K562 (cell line): Measurements from ENCODE around the gene PEX6. TPM values are rescaled to one million over a fixed set of nuclear protein-coding genes. Genes with fewer than 3 reads are reported as not detected.

ENCODE experiments used
- ATAC-seq: fragments of 200-7000 bp; cut with Tn5 transposase; 3 replicates; pipeline ENCODE4 v1.9.1; 2020; ENCODE audit warnings: moderate library complexity
- BruUV-seq: library from RNA; stranded (reverse); fragments of 400-500 nt; replicated peaks from 2 replicates; lab custom pipeline; 2021; lab: Mats Ljungman, UMichigan
- CTCF ChIA-PET: fragments of 300-600 bp; formaldehyde crosslinking; extraction: SDS; loops from one replicate; lab custom pipeline; 2021; ENCODE audit warnings: low intra/inter-chr PET ratio; lab: Yijun Ruan, JAX
- POLR2A ChIA-PET: fragments of 300-600, 350-650 bp; sonication (Branson Sonifier 250); formaldehyde crosslinking; extraction: SDS; loops from one replicate; lab custom pipeline; 2021; ENCODE audit warnings: antibody characterized with exemption, inconsistent platforms; lab: Yijun Ruan, JAX
- DNase-seq, 4 experiments: peaks; one replicate each; pipeline versions ENCODE4 v3.0.0 to v3.0.0-alpha.2; 2011 to 2018; ENCODE audit warnings: low spot score in 3 of 4, mixed read lengths in 3 of 4; ENCODE audit errors: extremely low read depth in 1 of 4
- FAIRE-seq: peaks from 2 replicates; lab custom pipeline; 2011; peaks lifted over from hg19 to GRCh38; lab: Jason Lieb, UNC
- H2AFZ ChIP-seq: 2 replicates; pipeline ENCODE4 v1.6.0; 2011; ENCODE audit warnings: low read depth, low read length, control low read depth, inconsistent platforms
- H3K27ac ChIP-seq: fragments of 200-600 bp; 3 replicates; pipeline ENCODE4 v1.8.0; 2011; ENCODE audit warnings: low read depth, mild to moderate bottlenecking, control low read depth, inconsistent platforms, low read length, moderate library complexity, mixed read lengths; ENCODE audit errors: extremely low read depth
- H3K27me3 ChIP-seq, 2 experiments: fragments of 300-600 bp in 1 of 2; 2 replicates in 1 of 2; 3 replicates in 1 of 2; pipeline versions ENCODE4 v1.6.0 to v1.8.0; 2011; ENCODE audit warnings: inconsistent platforms in 2 of 2, low read length in 2 of 2, mild to moderate bottlenecking in 1 of 2, mixed read lengths in 1 of 2, moderate library complexity in 1 of 2; ENCODE audit not compliant: control insufficient read depth in 2 of 2, insufficient read depth in 2 of 2
- H3K36me3 ChIP-seq: fragments of 300-600 bp; 3 replicates; pipeline ENCODE4 v1.8.0; 2011; ENCODE audit warnings: mild to moderate bottlenecking, low read length, inconsistent platforms; ENCODE audit not compliant: control insufficient read depth, insufficient read depth
- H3K4me1 ChIP-seq, 2 experiments: fragments of 200-600 bp in 1 of 2; replicated peaks in 1 of 2; 2 replicates in 1 of 2; 3 replicates in 1 of 2; pipeline versions ENCODE4 v1.5.1 to v1.8.0; 2011; ENCODE audit warnings: inconsistent platforms in 2 of 2, low read length in 2 of 2, mild to moderate bottlenecking in 1 of 2, mixed read lengths in 1 of 2, moderate library complexity in 1 of 2; ENCODE audit not compliant: control insufficient read depth in 2 of 2, insufficient read depth in 2 of 2
- H3K4me2 ChIP-seq: 2 replicates; pipeline ENCODE4 v1.6.1; 2011; ENCODE audit warnings: low read length, control low read depth, inconsistent platforms, mixed read lengths; ENCODE audit not compliant: insufficient read depth
- H3K4me3 ChIP-seq: fragments of 200-600 bp; sonication (generic), shearing (Covaris generic); 2 replicates; pipeline ENCODE4 v1.5.1; 2016; ENCODE audit warnings: control low read depth, inconsistent platforms
- H3K79me2 ChIP-seq: fragments of 200-600 bp; 3 replicates; pipeline ENCODE4 v1.8.0; 2011; ENCODE audit warnings: low read length, inconsistent platforms; ENCODE audit not compliant: control insufficient read depth, insufficient read depth
- H3K9ac ChIP-seq, 2 experiments: 2 replicates each; pipeline versions ENCODE4 v1.6.0 to v1.6.1; 2011; ENCODE audit warnings: low read depth in 2 of 2, low read length in 2 of 2, control low read depth in 1 of 2, inconsistent platforms in 1 of 2, mild to moderate bottlenecking in 1 of 2, mixed read lengths in 1 of 2; ENCODE audit not compliant: insufficient read depth in 1 of 2
- H3K9me1 ChIP-seq: one replicate; pipeline ENCODE4 v1.6.0; 2011; ENCODE audit warnings: inconsistent platforms, mild to moderate bottlenecking, low read length, moderate library complexity; ENCODE audit not compliant: control insufficient read depth, insufficient read depth
- H3K9me3 ChIP-seq: replicated peaks from 2 replicates; pipeline ENCODE4 v1.5.1; 2011; ENCODE audit warnings: low read depth, low read length, inconsistent platforms; ENCODE audit not compliant: control insufficient read depth, insufficient read depth
- H4K20me1 ChIP-seq: replicated peaks from 2 replicates; pipeline ENCODE4 v1.6.1; 2011; ENCODE audit warnings: low read length, inconsistent platforms, mixed read lengths; ENCODE audit not compliant: control insufficient read depth, insufficient read depth
- BRCA1 ChIP-seq, 2 experiments: fragments of 450-650 bp in 1 of 2; sonication (generic) in 1 of 2; formaldehyde crosslinking in 1 of 2; IDR thresholded peaks; 2 replicates each; pipeline versions ENCODE4 v1.5.0 to v1.6.1; 2017 to 2020; ENCODE audit warnings: mild to moderate bottlenecking in 1 of 2, missing genetic modification reagents in 1 of 2
- MAX ChIP-seq: sonication (generic); formaldehyde crosslinking; IDR thresholded peaks from 2 replicates; pipeline ENCODE4 v1.9.0; 2022; ENCODE audit warnings: mild to moderate bottlenecking, missing genetic modification reagents
- MLLT1 ChIP-seq, 2 experiments: fragments of 450-650 bp; IDR thresholded peaks; 2 replicates each; pipeline ENCODE4 v1.6.1; 2016
- SP1 ChIP-seq: sonication (generic); formaldehyde crosslinking; IDR thresholded peaks from 2 replicates; pipeline ENCODE4 v1.8.1; 2022; ENCODE audit warnings: mild to moderate bottlenecking, missing genetic modification reagents
- USF1 ChIP-seq: sonication (generic); formaldehyde crosslinking; IDR thresholded peaks from 2 replicates; pipeline ENCODE4 v1.9.0; 2022; ENCODE audit warnings: mild to moderate bottlenecking, missing genetic modification reagents
- ZNF121 ChIP-seq: sonication (generic); formaldehyde crosslinking; conservative IDR thresholded peaks from 2 replicates; pipeline ENCODE4 v1.8.0; 2022; ENCODE audit warnings: missing genetic modification reagents
- ZNF740 ChIP-seq, 3 experiments: fragments of 200-800 bp in 1 of 3; sonication (Bioruptor generic) in 1 of 3; sonication (generic) in 1 of 3; formaldehyde crosslinking in 1 of 3; IDR thresholded peaks; 2 replicates each; pipeline versions ENCODE4 v1.6.1 to v1.8.0; 2016 to 2022; ENCODE audit warnings: mild to moderate bottlenecking in 2 of 3, missing compliant biosample characterization in 2 of 3, missing genetic modification characterization in 2 of 3, missing genetic modification reagents in 1 of 3
- WGBS: fragments of 100-300 bp; shearing (Covaris generic); methylation state at CpG from one replicate; pipeline ENCODE4 v1.1.6; 2016; ENCODE audit warnings: low coverage, mixed read lengths; ENCODE audit not compliant: insufficient coverage; ENCODE audit errors: missing lambda C conversion rate; 5-methylcytosine and 5-hydroxymethylcytosine counted together
- in situ Hi-C: fragments of 300-500 bp; cut with MboI; formaldehyde crosslinking; loops from 4 replicates; pipeline ENCODE4 v1.15.0; 2018; ENCODE audit warnings: inconsistent platforms, mixed read lengths
- intact Hi-C: fragments of 100-400 bp; cut with micrococcal nuclease; formaldehyde crosslinking; loops from 2 replicates; pipeline ENCODE4 v1.14.2; 2022
- polyA plus RNA-seq, 8 experiments: library from polyadenylated mRNA; depleted of rRNA in 4 of 8; stranded (reverse) in 5 of 8; unstranded in 3 of 8; fragments of >200 nt; fragmentation: Nextera tagmentation in 2 of 8; fragmentation: Illumina TruSeq in 1 of 8; extraction: Ambion mirVana in 2 of 8; extraction: Trizol in 1 of 8; gene quantifications; 2 replicates each; pipeline versions ENCODE4 v1.2.1 to v1.2.3, GENCODE V29; 2011 to 2014; ENCODE audit warnings: inconsistent platforms in 1 of 8, missing spikeins in 1 of 8
- total RNA-seq, 7 experiments: library from RNA; depleted of rRNA in 6 of 7; stranded (reverse); fragments of >200 nt in 6 of 7; fragmentation: Illumina TruSeq in 2 of 7; extraction: Trizol in 2 of 7; gene quantifications; 2 replicates each; pipeline versions ENCODE4 v1.2.1 to v1.2.3, GENCODE V29; 2011 to 2021; ENCODE audit warnings: low replicate concordance in 1 of 7

Gene PEX6
- total and polyA plus RNA-seq, 9 of the 15 experiments (the other 6 are each of a cell fraction or from before 2014, with no cell fraction given), result 0.17 to 20.8 (median 6.9) TPM

- intact Hi-C loops (loop anchor here (5.0 kb wide), 1 partner anchor 61 kb away; no protein-coding TSS in a partner anchor), in situ Hi-C loops (no loop called here)
- no peak overlapping the region for H2AFZ ChIP-seq
- ATAC-seq, result peak; percentile 36
- H3K4me1 ChIP-seq, result peaks cover 0 to 14% of the 10 kb centered on the region in 2 experiments; a peak in 2 of 5 replicates
- no peaks in the 10 kb centered on the region for H4K20me1 ChIP-seq
- no peak for FAIRE-seq
- CTCF ChIA-PET, result interaction anchor here (0.8 to 2.6 kb wide), 2 partner anchors 108 to 180 kb away, joined by 3 to 14 read pairs; no protein-coding TSS in a partner anchor
- no peaks in the 10 kb centered on the region for H3K79me2 ChIP-seq
- 65% methylated on average over 10 of the region's 12 CpGs for WGBS
- H3K9me3 ChIP-seq, result no peaks in the 10 kb centered on the region
- H3K4me3 ChIP-seq, result no peak overlapping the region
- no peaks in the 10 kb centered on the region for H3K9me1 ChIP-seq
- no peak for DNase-seq
- no peak overlapping the region for H3K4me2 ChIP-seq
- peak overlapping the region in 1 of 2 experiments; percentile 57; a peak in 2 of 4 replicates for H3K9ac ChIP-seq
- no peaks in the 10 kb centered on the region for H3K27me3 ChIP-seq
- H3K27ac ChIP-seq, result no peak overlapping the region
- BruUV-seq, result no TSS peak
- peaks cover 34% of the 10 kb centered on the region; the same call in 1 of the 3 replicates for H3K36me3 ChIP-seq
- POLR2A ChIA-PET, result interaction anchor here (1.2 to 3.5 kb wide), 2 partner anchors 9 to 11 kb away, joined by 3 to 22 read pairs; no protein-coding TSS in a partner anchor
- TF ChIP-seq MAX (CRISPR knock-in tag) (0 out of 2 replicates have a peak, but pooled peaks have one; percentile 50), USF1 (CRISPR knock-in tag) (0 out of 2 replicates have a peak, but pooled peaks have one; percentile 22), ZNF740 (CRISPR knock-in tag; IDR thresholded peaks at IDR 0.05) (peak; percentile 45; the same call in 1 of the 2 replicates), ZNF740 (tag; IDR thresholded peaks at IDR 0.05) (peak in 1 of 2 experiments; percentile 71; a peak in 1 of 4 replicates), BRCA1 (IDR thresholded peaks at IDR 0.05) (no peak), BRCA1 (CRISPR knock-in tag; IDR thresholded peaks at IDR 0.05) (0 out of 2 replicates have a peak, but pooled peaks have one; percentile 48), SP1 (CRISPR knock-in tag) (no peak), ZNF121 (CRISPR knock-in tag) (no peak), MLLT1 (IDR thresholded peaks at IDR 0.05) (no peak)
These were observed 15.7 kb downstream of the PEX6 start for GRCh38 chr6:42963179-42963854.
